Effector memory CD4-positive, alpha-beta T cell (primary cell): Measurements from ENCODE around the gene BASP1.
A peak's percentile ranks its signal among the peaks of the same experiment; 100 is the strongest.

Experiments used
- DNase-seq, 3 donors: peaks; one replicate each; pipeline ENCODE4 v3.0.0-alpha.2; 2020
- H3K27ac ChIP-seq: 2 replicates; pipeline ENCODE4 v1.7.0; 2013; ENCODE audit warnings: mild to moderate bottlenecking, low read length, moderate library complexity; ENCODE audit not compliant: insufficient read depth, poor library complexity, severe bottlenecking
- H3K27me3 ChIP-seq: replicated peaks from 2 replicates; pipeline ENCODE4 v1.7.0; 2013; ENCODE audit warnings: mild to moderate bottlenecking, low read length; ENCODE audit not compliant: insufficient read depth, control insufficient read depth, poor library complexity, severe bottlenecking
- H3K36me3 ChIP-seq: 2 replicates; pipeline ENCODE4 v1.7.0; 2013; ENCODE audit warnings: mild to moderate bottlenecking, low read length, moderate library complexity; ENCODE audit not compliant: control insufficient read depth, insufficient read depth
- H3K4me1 ChIP-seq: 2 replicates; pipeline ENCODE4 v1.7.0; 2013; ENCODE audit warnings: low read length, mild to moderate bottlenecking; ENCODE audit not compliant: control insufficient read depth, insufficient read depth, poor library complexity, severe bottlenecking
- H3K4me3 ChIP-seq: 2 replicates; pipeline ENCODE4 v1.7.0; 2013; ENCODE audit warnings: low read length, low read depth, mild to moderate bottlenecking; ENCODE audit not compliant: insufficient read depth, poor library complexity, severe bottlenecking
- H3K9me3 ChIP-seq: 2 replicates; pipeline ENCODE4 v1.7.0; 2013; ENCODE audit warnings: mild to moderate bottlenecking, low read length, moderate library complexity; ENCODE audit not compliant: control insufficient read depth
- total RNA-seq, 3 donors: gene quantifications; one replicate each; lab custom pipeline; 2026; lab: John Stamatoyannopoulos, UW

BASP1 gene, protein sequence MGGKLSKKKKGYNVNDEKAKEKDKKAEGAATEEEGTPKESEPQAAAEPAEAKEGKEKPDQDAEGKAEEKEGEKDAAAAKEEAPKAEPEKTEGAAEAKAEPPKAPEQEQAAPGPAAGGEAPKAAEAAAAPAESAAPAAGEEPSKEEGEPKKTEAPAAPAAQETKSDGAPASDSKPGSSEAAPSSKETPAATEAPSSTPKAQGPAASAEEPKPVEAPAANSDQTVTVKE
- 0.17 to 2.7 (median 0.52) reads per million in 3 donors for total RNA-seq

- Histone ChIP-seq H3K4me3 (peak within 1 kb of the TSS; percentile 35), H3K27me3 (peaks cover 13% of the 10 kb centered on the region), H3K4me1 (peaks cover 11% of the 10 kb centered on the region), H3K36me3 (no peaks in the 10 kb centered on the region), H3K9me3 (no peaks in the 10 kb centered on the region), H3K27ac (no peak within 1 kb of the TSS)
- DNase-seq: no peak
These were observed at the start of gene BASP1 for GRCh38 chr5:17217493-17218352. Gene BASP1, plus strand, starts transcription at chr5:17217631. Its CDS starts 57,586 bp downstream, at chr5:17275217.

DNA sequence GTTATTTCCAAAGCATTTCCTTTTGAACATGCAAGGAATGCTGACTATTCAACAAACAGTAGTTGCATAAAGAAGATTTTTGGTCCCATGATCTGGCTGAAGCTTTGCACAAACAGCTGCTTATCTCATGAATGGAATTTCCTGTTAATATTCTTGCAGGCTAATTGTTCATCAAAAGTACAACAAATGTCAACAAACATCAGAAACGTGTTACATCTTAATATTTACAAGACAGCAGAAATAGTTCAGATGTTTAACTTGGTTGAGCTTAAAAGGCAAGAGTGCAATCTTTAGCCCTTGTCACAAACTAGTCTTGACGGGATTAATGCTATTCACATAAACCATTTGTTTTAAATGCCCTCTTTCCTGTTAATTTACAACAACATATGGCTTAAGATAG is 47.9 kb upstream of the BASP1 start:
- H3K4me1 ChIP-seq: no peaks in the 10 kb centered on the region
- no peak overlapping the region for H3K4me3 ChIP-seq
- H3K27me3 ChIP-seq: no peaks in the 10 kb centered on the region
- H3K27ac ChIP-seq: no peak overlapping the region
- no peaks in the 10 kb centered on the region for H3K9me3 ChIP-seq
- DNase-seq: no peak
- no peaks in the 10 kb centered on the region for H3K36me3 ChIP-seq

GRCh38 chr5:17172791-17173190 is 44.6 kb upstream of the BASP1 start:
- Histone ChIP-seq H3K4me1 (no peaks in the 10 kb centered on the region), H3K9me3 (no peaks in the 10 kb centered on the region), H3K27me3 (no peaks in the 10 kb centered on the region), H3K27ac (no peak overlapping the region), H3K36me3 (no peaks in the 10 kb centered on the region), H3K4me3 (no peak overlapping the region)
- no peak for DNase-seq

GRCh38 chr5:17174965-17175364 is 42.5 kb upstream of the BASP1 start:
- no peaks in the 10 kb centered on the region for H3K9me3 ChIP-seq
- no peak overlapping the region for H3K27ac ChIP-seq
- no peaks in the 10 kb centered on the region for H3K4me1 ChIP-seq
- no peak overlapping the region for H3K4me3 ChIP-seq
- H3K36me3 ChIP-seq: no peaks in the 10 kb centered on the region
- no peaks in the 10 kb centered on the region for H3K27me3 ChIP-seq
- no peak for DNase-seq

DNA sequence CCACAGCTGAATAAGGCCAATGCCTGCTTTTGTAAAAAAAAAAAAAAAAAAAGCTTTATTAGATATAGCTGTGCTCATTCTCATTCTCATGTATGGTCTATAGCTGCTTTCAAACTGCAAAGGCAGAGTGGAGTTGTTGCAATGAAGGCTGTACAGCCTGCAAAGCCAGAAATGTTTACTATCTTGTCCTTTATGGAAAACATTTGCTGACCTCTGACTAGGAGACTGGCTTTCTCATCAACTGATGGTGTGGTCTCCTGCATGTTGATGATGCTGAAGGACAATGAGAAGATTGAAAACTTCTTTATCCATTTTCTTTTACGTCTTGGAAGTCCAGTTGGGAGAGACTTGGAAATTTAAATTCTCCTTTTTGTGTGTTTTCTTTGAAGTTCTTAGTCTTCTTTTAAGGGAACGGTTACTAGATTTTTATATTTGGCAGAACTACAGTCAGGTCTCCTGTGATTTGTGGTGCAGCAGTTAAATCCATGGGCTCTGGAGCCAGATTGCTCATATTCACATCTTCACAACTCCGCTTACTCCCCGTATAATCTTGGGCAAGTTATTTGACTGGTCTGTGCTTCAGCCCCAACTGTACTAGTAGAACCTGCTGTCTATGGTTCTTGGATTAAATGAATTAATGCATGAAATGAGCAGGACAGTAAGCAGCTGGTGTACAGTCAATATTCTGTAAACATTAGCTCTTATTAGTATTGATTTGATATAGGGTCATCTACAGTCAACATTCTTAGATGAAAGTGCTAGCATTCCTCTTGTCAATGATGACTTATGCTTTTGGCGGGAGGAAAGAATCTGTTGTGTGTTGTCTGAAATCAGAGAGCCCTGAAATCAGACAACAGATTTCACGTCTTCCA is 39.7 kb upstream of the BASP1 start:
- Histone ChIP-seq H3K4me1 (no peaks in the 10 kb centered on the region), H3K36me3 (no peaks in the 10 kb centered on the region), H3K9me3 (no peaks in the 10 kb centered on the region), H3K4me3 (no peak overlapping the region), H3K27me3 (no peaks in the 10 kb centered on the region), H3K27ac (no peak overlapping the region)
- no peak for DNase-seq

- Histone ChIP-seq H3K36me3 (no peaks in the 10 kb centered on the region), H3K27ac (no peak overlapping the region), H3K9me3 (no peaks in the 10 kb centered on the region), H3K4me3 (no peak overlapping the region), H3K27me3 (no peaks in the 10 kb centered on the region), H3K4me1 (no peaks in the 10 kb centered on the region)
- no peak for DNase-seq
These were observed 39.1 kb upstream of the BASP1 start for GRCh38 chr5:17178373-17178675.

DNA sequence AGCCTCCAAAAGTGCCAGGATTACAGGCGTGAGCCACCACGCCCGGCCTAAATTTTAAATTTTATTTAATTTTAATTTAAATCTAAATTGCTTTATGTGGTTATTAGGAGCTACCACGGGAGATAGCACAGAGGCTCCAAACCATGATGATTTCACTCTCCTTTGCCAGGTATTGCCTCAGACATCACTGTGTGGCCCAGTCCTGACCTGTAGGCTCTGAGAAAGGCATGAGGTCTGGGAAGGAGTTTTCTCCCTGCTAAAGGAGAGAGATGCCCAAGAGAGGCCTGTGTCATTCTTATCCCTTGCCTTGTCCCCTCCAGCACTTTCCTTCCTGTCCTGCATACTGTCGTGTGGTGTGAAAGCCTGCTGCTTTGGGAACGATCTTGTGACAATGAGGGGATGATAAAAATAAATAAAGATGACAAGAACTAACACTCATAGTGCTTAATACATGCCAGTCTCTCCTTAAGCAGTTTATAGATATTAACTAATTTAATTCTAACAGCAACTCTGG is 37.0 kb upstream of the BASP1 start:
- H3K27ac ChIP-seq: no peak overlapping the region
- H3K9me3 ChIP-seq: no peaks in the 10 kb centered on the region
- no peaks in the 10 kb centered on the region for H3K36me3 ChIP-seq

GRCh38 chr5:17180864-17181723 is 36.3 kb upstream of the BASP1 start:
- no peak for DNase-seq
- Histone ChIP-seq H3K9me3 (no peaks in the 10 kb centered on the region), H3K4me1 (no peaks in the 10 kb centered on the region), H3K27me3 (no peaks in the 10 kb centered on the region), H3K27ac (no peak overlapping the region), H3K36me3 (no peaks in the 10 kb centered on the region), H3K4me3 (no peak overlapping the region)

More for the DNA sequence above, 37.0 kb upstream of the BASP1 start:
- Histone ChIP-seq H3K27me3 (no peaks in the 10 kb centered on the region), H3K4me3 (no peak overlapping the region), H3K4me1 (no peaks in the 10 kb centered on the region)
- DNase-seq: no peak

DNA sequence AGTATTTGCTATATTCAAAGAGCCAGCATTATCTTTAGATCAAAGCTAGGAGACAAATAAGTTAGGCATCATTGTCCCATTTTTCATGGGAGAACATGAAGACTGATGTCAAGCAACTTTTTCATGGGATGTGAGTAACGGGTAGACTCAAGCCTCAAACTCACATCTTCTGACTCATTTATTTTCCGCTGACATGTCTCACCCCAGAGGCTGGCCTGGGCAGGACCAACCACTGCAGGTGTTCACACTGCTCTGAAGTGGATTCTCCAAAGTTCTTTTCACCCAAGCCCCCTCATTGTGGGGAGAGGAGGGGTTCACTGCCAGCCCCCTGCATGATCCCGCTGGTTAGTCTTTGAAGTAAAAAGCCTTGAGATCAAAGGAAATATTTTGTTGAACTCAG is 34.9 kb upstream of the BASP1 start:
- Histone ChIP-seq H3K9me3 (no peaks in the 10 kb centered on the region), H3K36me3 (no peaks in the 10 kb centered on the region), H3K4me3 (no peak overlapping the region), H3K27me3 (no peaks in the 10 kb centered on the region), H3K27ac (no peak overlapping the region), H3K4me1 (no peaks in the 10 kb centered on the region)
- DNase-seq: no peak
